ENCODE data around the gene NDE1.
"Not testable (repeated sequence)": the region's sequence is repeated elsewhere in the genome, so short reads cannot be mapped to it uniquely, and the experiment has no call there.

The NDE1 gene

GRCh38 chr16:15650019-15650697 is at the start of gene NDE1:
Gene NDE1 (plus strand): TSS chr16:15650245. CDS start chr16:15664779, 14,534 bp downstream.
- peak; percentile 83 for DNase-seq (ENCODE audit: low read depth)

- DNase-seq (ENCODE audit: low read depth): no peak
Measured at GRCh38 chr16:15601212-15601879, 48.7 kb upstream of the NDE1 start.

GRCh38 chr16:15602285-15603044 is 47.6 kb upstream of the NDE1 start:
- no peak for DNase-seq (ENCODE audit: low read depth)

GRCh38 chr16:15604460-15605440 is 45.3 kb upstream of the NDE1 start:
- DNase-seq (ENCODE audit: low read depth): no peak

GRCh38 chr16:15605839-15606517 is 44.1 kb upstream of the NDE1 start:
- DNase-seq (ENCODE audit: low read depth): no peak

- DNase-seq (ENCODE audit: low read depth): no peak
Measured at GRCh38 chr16:15606518-15607220, 43.4 kb upstream of the NDE1 start.

GRCh38 chr16:15607221-15607699 is 42.8 kb upstream of the NDE1 start:
- not testable (repeated sequence) for DNase-seq (ENCODE audit: low read depth)

GRCh38 chr16:15607700-15608396 is 42.2 kb upstream of the NDE1 start:
- peak; percentile 74 for DNase-seq (ENCODE audit: low read depth)

GRCh38 chr16:15608398-15609285 is 41.4 kb upstream of the NDE1 start:
- DNase-seq (ENCODE audit: low read depth): no peak

GRCh38 chr16:15609286-15609649 is 40.8 kb upstream of the NDE1 start:
- DNase-seq (ENCODE audit: low read depth): no peak

GRCh38 chr16:15610369-15610871 is 39.6 kb upstream of the NDE1 start:
- DNase-seq (ENCODE audit: low read depth): peak; percentile 57

- no peak for DNase-seq (ENCODE audit: low read depth)
Measured at GRCh38 chr16:15611610-15612009, 38.4 kb upstream of the NDE1 start.

GRCh38 chr16:15613676-15614075 is 36.4 kb upstream of the NDE1 start:
- no peak for DNase-seq (ENCODE audit: low read depth)

GRCh38 chr16:15616012-15616411 is 34.0 kb upstream of the NDE1 start:
- DNase-seq (ENCODE audit: low read depth): no peak

GRCh38 chr16:15616475-15617165 is 33.4 kb upstream of the NDE1 start:
- DNase-seq (ENCODE audit: low read depth): no peak

GRCh38 chr16:15617901-15618300 is 32.1 kb upstream of the NDE1 start:
- no peak for DNase-seq (ENCODE audit: low read depth)

- no peak for DNase-seq (ENCODE audit: low read depth)
Measured at GRCh38 chr16:15618392-15618791, 31.7 kb upstream of the NDE1 start.

- DNase-seq (ENCODE audit: low read depth): no peak
Measured at GRCh38 chr16:15620611-15621195, 29.3 kb upstream of the NDE1 start.

All from stromal cell of bone marrow (primary cell).